Panc1 (cell line): ENCODE results near the gene TRPV5. TPM values are rescaled to one million over a fixed set of nuclear protein-coding genes. Genes with fewer than 3 reads are reported as not detected.

Source experiments
- ATAC-seq: fragments of 200-7000 bp; cut with Tn5 transposase; 2 replicates; pipeline ENCODE4 v1.9.1; 2020; ENCODE audit warnings: mild to moderate bottlenecking, moderate library complexity
- BruUV-seq: library from RNA; stranded (reverse); fragments of 400-500 nt; replicated peaks from 2 replicates; lab custom pipeline; 2021; lab: Mats Ljungman, UMichigan
- CTCF ChIA-PET: fragments of 300-600 bp; sonication (Branson Sonifier 250); formaldehyde crosslinking; loops from one replicate; lab custom pipeline; 2022; ENCODE audit warnings: antibody characterized with exemption; lab: Charles Lee
- POLR2A ChIA-PET: fragments of 300-600 bp; sonication (Branson Sonifier 250); formaldehyde crosslinking; loops from one replicate; lab custom pipeline; 2022; ENCODE audit warnings: antibody characterized with exemption; lab: Charles Lee
- DNase-seq: peaks from one replicate; pipeline ENCODE4 v3.0.0-alpha.2; 2010; ENCODE audit warnings: low read depth, low spot score
- H3K27ac ChIP-seq: 2 replicates; pipeline ENCODE4 v1.5.1; 2011; ENCODE audit warnings: mild to moderate bottlenecking, low read length, inconsistent platforms
- H3K27me3 ChIP-seq: fragments of 200-500 bp; sonication (Bioruptor generic); 2 replicates; pipeline ENCODE4 v1.6.0; 2014; ENCODE audit warnings: low read length, inconsistent platforms; ENCODE audit not compliant: control insufficient read depth, insufficient read depth
- H3K36me3 ChIP-seq: fragments of 200-500 bp; sonication (Bioruptor generic); 2 replicates; pipeline ENCODE4 v1.5.1; 2014; ENCODE audit warnings: inconsistent platforms, mild to moderate bottlenecking, low read length, moderate library complexity; ENCODE audit not compliant: control insufficient read depth, insufficient read depth
- H3K4me1 ChIP-seq: 2 replicates; pipeline ENCODE4 v1.5.1; 2011; ENCODE audit warnings: inconsistent platforms, mild to moderate bottlenecking, low read length, moderate library complexity; ENCODE audit not compliant: control insufficient read depth, insufficient read depth
- H3K4me3 ChIP-seq, 2 experiments: 2 replicates each; pipeline ENCODE4 v1.5.1; 2011 to 2012; ENCODE audit warnings: low read depth in 2 of 2, low read length in 2 of 2, mild to moderate bottlenecking in 2 of 2, inconsistent platforms in 1 of 2, moderate library complexity in 1 of 2
- H3K9me3 ChIP-seq: fragments of 200-500 bp; sonication (Bioruptor generic); 2 replicates; pipeline ENCODE4 v1.5.1; 2014; ENCODE audit warnings: low read depth, mild to moderate bottlenecking, inconsistent platforms, low read length, moderate library complexity; ENCODE audit not compliant: control insufficient read depth, insufficient read depth
- POLR2AphosphoS5 ChIP-seq: IDR thresholded peaks from 2 replicates; pipeline ENCODE4 v1.6.1; 2012; ENCODE audit warnings: mild to moderate bottlenecking, low read depth, low read length, moderate library complexity
- SIN3A ChIP-seq: IDR thresholded peaks from 2 replicates; pipeline ENCODE4 v1.6.1; 2012; ENCODE audit warnings: low read depth, mild to moderate bottlenecking, low read length, moderate library complexity, borderline replicate concordance; ENCODE audit not compliant: insufficient read depth
- TCF7L2 ChIP-seq: IDR thresholded peaks from 2 replicates; pipeline ENCODE4 v1.6.1; 2011; ENCODE audit warnings: mild to moderate bottlenecking, low read depth, low read length, inconsistent platforms
- in situ Hi-C: cut with HindIII; loops from 2 replicates; pipeline ENCODE4 v1.10.0; 2016; ENCODE audit warnings: low sequenced_read_pairs, low pct_unique_long_range_greater_than_20kb
- intact Hi-C: fragments of 100-400 bp; cut with micrococcal nuclease; formaldehyde crosslinking; loops from one replicate; pipeline ENCODE4 v1.10.0; 2022; ENCODE audit not compliant: unreplicated experiment
- total RNA-seq: library from RNA; stranded (reverse); gene quantifications from one replicate; pipeline ENCODE4 v1.2.1, GENCODE V29; 2021; ENCODE audit not compliant: unreplicated experiment
- TF ChIP-seq, protein P1 (sequence below): fragments of 450-650 bp; IDR thresholded peaks from 2 replicates; pipeline ENCODE4 v1.5.1; 2017; ENCODE audit warnings: mild to moderate bottlenecking
- TF ChIP-seq, protein P2 (sequence below), 2 experiments: IDR thresholded peaks; 2 replicates each; pipeline ENCODE4 v1.6.1; 2011 to 2012; ENCODE audit warnings: low read depth in 2 of 2, control low read depth in 1 of 2, low read length in 1 of 2, mild to moderate bottlenecking in 1 of 2, moderate library complexity in 1 of 2; ENCODE audit not compliant: insufficient read depth in 1 of 2

TRPV5 gene
- total RNA-seq, 1 experiment from 2014 or later = not detected

DNA sequence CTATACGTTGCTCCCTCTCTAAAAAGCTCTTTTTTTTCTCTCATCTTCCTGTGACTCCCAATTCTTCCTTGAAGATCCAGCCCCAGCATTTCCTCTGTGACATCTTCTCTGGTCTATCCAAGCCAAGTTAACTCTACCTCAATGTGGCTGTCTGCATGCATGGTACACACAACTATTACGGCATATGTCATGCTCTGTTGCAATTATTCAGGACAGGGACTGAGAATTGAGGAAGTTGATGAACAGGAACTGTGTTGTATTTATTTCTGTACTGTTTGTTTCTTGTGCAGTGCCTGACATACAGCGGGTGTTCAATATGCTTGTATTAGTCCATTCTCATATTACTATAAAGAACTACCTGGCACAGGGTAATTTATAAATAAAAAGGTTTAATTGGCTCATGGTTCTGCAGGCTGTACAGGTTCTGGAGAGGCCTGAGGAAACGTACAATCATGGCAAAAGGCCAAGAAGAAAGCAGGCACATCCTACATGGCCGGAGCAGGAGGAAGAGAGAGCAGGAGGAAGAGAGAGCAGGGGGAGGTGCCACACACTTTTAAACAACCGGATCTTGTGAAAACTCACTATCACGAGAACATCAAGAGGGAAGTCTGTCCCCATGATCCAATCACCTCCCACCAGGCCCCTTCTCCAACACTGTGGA, 6.3 kb downstream of the TRPV5 start:
- intact Hi-C loops (no loop called here), in situ Hi-C loops (no loop called here)
- TF ChIP-seq, protein P1, sequence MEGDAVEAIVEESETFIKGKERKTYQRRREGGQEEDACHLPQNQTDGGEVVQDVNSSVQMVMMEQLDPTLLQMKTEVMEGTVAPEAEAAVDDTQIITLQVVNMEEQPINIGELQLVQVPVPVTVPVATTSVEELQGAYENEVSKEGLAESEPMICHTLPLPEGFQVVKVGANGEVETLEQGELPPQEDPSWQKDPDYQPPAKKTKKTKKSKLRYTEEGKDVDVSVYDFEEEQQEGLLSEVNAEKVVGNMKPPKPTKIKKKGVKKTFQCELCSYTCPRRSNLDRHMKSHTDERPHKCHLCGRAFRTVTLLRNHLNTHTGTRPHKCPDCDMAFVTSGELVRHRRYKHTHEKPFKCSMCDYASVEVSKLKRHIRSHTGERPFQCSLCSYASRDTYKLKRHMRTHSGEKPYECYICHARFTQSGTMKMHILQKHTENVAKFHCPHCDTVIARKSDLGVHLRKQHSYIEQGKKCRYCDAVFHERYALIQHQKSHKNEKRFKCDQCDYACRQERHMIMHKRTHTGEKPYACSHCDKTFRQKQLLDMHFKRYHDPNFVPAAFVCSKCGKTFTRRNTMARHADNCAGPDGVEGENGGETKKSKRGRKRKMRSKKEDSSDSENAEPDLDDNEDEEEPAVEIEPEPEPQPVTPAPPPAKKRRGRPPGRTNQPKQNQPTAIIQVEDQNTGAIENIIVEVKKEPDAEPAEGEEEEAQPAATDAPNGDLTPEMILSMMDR = no peak
- H3K27me3 ChIP-seq = no peaks in the 10 kb centered on the region; the same call in 1 of the 2 replicates
- no peak overlapping the region for H3K4me3 ChIP-seq
- ChIA-PET CTCF (no interaction called here), POLR2A (no interaction called here)
- H3K36me3 ChIP-seq = no peaks in the 10 kb centered on the region
- no peak for ATAC-seq
- no TSS peak for BruUV-seq
- DNase-seq = no peak
- H3K4me1 ChIP-seq = no peaks in the 10 kb centered on the region
- H3K9me3 ChIP-seq = no peaks in the 10 kb centered on the region
- no peak overlapping the region for H3K27ac ChIP-seq

DNA sequence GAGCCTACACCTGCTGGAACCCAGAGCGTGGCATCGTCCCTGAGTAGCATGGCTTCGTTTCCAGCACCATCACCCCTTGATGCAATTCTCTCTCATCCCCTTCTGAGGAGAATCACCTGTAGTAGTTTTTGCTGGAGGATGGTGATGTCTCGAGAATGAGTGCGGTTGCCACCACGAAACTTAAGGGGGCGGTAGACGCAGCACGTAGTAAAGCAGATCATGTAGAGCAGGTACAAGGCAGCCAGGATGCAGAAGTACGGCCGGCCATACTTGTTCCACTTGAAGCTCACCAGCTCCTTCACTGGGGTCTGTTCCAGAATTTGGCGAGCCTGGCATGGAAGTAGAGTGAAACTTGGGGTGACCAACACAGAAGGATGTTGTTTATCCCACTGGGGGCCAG, 8.1 kb downstream of the TRPV5 start:
- CTCF ChIA-PET = no interaction called here
- no peak for ATAC-seq

More for the DNA sequence above, 8.1 kb downstream of the TRPV5 start:
- no TSS peak for BruUV-seq
- Histone ChIP-seq H3K9me3 (no peaks in the 10 kb centered on the region), H3K27me3 (no peaks in the 10 kb centered on the region; the same call in 1 of the 2 replicates), H3K36me3 (no peaks in the 10 kb centered on the region), H3K4me3 (no peak overlapping the region), H3K4me1 (no peaks in the 10 kb centered on the region), H3K27ac (no peak overlapping the region)
- POLR2A ChIA-PET = no interaction called here
- TF ChIP-seq TCF7L2 = no peak
- TF ChIP-seq, protein P1 = no peak
- no peak for TF ChIP-seq POLR2AphosphoS5
- TF ChIP-seq, protein P2, sequence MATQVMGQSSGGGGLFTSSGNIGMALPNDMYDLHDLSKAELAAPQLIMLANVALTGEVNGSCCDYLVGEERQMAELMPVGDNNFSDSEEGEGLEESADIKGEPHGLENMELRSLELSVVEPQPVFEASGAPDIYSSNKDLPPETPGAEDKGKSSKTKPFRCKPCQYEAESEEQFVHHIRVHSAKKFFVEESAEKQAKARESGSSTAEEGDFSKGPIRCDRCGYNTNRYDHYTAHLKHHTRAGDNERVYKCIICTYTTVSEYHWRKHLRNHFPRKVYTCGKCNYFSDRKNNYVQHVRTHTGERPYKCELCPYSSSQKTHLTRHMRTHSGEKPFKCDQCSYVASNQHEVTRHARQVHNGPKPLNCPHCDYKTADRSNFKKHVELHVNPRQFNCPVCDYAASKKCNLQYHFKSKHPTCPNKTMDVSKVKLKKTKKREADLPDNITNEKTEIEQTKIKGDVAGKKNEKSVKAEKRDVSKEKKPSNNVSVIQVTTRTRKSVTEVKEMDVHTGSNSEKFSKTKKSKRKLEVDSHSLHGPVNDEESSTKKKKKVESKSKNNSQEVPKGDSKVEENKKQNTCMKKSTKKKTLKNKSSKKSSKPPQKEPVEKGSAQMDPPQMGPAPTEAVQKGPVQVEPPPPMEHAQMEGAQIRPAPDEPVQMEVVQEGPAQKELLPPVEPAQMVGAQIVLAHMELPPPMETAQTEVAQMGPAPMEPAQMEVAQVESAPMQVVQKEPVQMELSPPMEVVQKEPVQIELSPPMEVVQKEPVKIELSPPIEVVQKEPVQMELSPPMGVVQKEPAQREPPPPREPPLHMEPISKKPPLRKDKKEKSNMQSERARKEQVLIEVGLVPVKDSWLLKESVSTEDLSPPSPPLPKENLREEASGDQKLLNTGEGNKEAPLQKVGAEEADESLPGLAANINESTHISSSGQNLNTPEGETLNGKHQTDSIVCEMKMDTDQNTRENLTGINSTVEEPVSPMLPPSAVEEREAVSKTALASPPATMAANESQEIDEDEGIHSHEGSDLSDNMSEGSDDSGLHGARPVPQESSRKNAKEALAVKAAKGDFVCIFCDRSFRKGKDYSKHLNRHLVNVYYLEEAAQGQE (IDR thresholded peaks at IDR 0.05; ENCODE audit: insufficient read depth in 1 of 2, low read depth in 2 of 2, low read length in 1 of 2) = no peak
- no peak for TF ChIP-seq SIN3A
- in situ Hi-C loops = no loop called here
- DNase-seq = no peak
- intact Hi-C loops = no loop called here
